ENCODE measurements around the gene TBCCD1. TPM values are rescaled to one million over a fixed set of nuclear protein-coding genes. Genes with fewer than 3 reads are reported as not detected.

TBCCD1 gene
- polyA plus RNA-seq, 1 donor from 2014 or later = 13.4 TPM

- Histone ChIP-seq H3K4me3 (ENCODE audit: low read length) (no peak overlapping the region), H4K20me1 (ENCODE audit: insufficient read depth) (no peaks in the 10 kb centered on the region), H3K9me2 (ENCODE audit: insufficient read depth, low read length) (no peaks in the 10 kb centered on the region), H3K27me3 (ENCODE audit: insufficient read depth, low read depth, low read length) (no peaks in the 10 kb centered on the region), H2AFZ (ENCODE audit: low read depth, low read length) (no peak overlapping the region), H3F3A (ENCODE audit: insufficient read depth, low read length, poor library complexity, severe bottlenecking) (no peaks in the 10 kb centered on the region), H3K79me2 (replicated peaks; ENCODE audit: insufficient read depth, low read length) (no peaks in the 10 kb centered on the region), H3K36me3 (ENCODE audit: insufficient read depth, low read length) (no peaks in the 10 kb centered on the region), H3K9me3 (ENCODE audit: low read length) (no peaks in the 10 kb centered on the region), H3K4me2 (ENCODE audit: low read length) (no peak overlapping the region), H3K9ac (ENCODE audit: low read length) (no peak overlapping the region), H3K27ac (ENCODE audit: low read length) (no peak overlapping the region)
- TF ChIP-seq RAD21 (conservative IDR thresholded peaks at IDR 0.05) (no peak), SMC3 (conservative IDR thresholded peaks at IDR 0.05; ENCODE audit: poor library complexity) (no peak), MXI1 (conservative IDR thresholded peaks at IDR 0.05; ENCODE audit: poor library complexity, severe bottlenecking) (no peak), TAF1 (IDR thresholded peaks at IDR 0.05; ENCODE audit: low read depth) (no peak), EP300 (conservative IDR thresholded peaks at IDR 0.05; ENCODE audit: poor library complexity, severe bottlenecking) (no peak), EZH2 (IDR thresholded peaks at IDR 0.05; ENCODE audit: borderline replicate concordance, insufficient read depth, low read length, poor library complexity, severe bottlenecking) (no peak), REST (IDR thresholded peaks at IDR 0.05; ENCODE audit: borderline replicate concordance) (no peak), POLR2AphosphoS5 (IDR thresholded peaks at IDR 0.05) (no peak), CTCF (IDR thresholded peaks at IDR 0.05; ENCODE audit: poor library complexity, severe bottlenecking) (no peak)
Observed at GRCh38 chr3:186497608-186498007, 69.5 kb downstream of the TBCCD1 start.

GRCh38 chr3:186496635-186497034 lies 70.5 kb downstream of the TBCCD1 start:
- Histone ChIP-seq H3K36me3 (ENCODE audit: insufficient read depth, low read length) (no peaks in the 10 kb centered on the region), H2AFZ (ENCODE audit: low read depth, low read length) (no peak overlapping the region), H3K9me3 (ENCODE audit: low read length) (no peaks in the 10 kb centered on the region), H3K9ac (ENCODE audit: low read length) (no peak overlapping the region), H3K9me2 (ENCODE audit: insufficient read depth, low read length) (no peaks in the 10 kb centered on the region), H3K4me2 (ENCODE audit: low read length) (no peak overlapping the region), H4K20me1 (ENCODE audit: insufficient read depth) (no peaks in the 10 kb centered on the region), H3K4me3 (ENCODE audit: low read length) (no peak overlapping the region), H3K27ac (ENCODE audit: low read length) (no peak overlapping the region), H3K79me2 (replicated peaks; ENCODE audit: insufficient read depth, low read length) (no peaks in the 10 kb centered on the region), H3F3A (ENCODE audit: insufficient read depth, low read length, poor library complexity, severe bottlenecking) (no peaks in the 10 kb centered on the region), H3K27me3 (ENCODE audit: insufficient read depth, low read depth, low read length) (no peaks in the 10 kb centered on the region)
- no peak for TF ChIP-seq SMC3 (conservative IDR thresholded peaks at IDR 0.05; ENCODE audit: poor library complexity)
- no peak for TF ChIP-seq POLR2AphosphoS5 (IDR thresholded peaks at IDR 0.05)
- no peak for TF ChIP-seq EZH2 (IDR thresholded peaks at IDR 0.05; ENCODE audit: borderline replicate concordance, insufficient read depth, low read length, poor library complexity, severe bottlenecking)
- no peak for TF ChIP-seq MXI1 (conservative IDR thresholded peaks at IDR 0.05; ENCODE audit: poor library complexity, severe bottlenecking)
- no peak for TF ChIP-seq RAD21 (conservative IDR thresholded peaks at IDR 0.05)
- no peak for TF ChIP-seq TAF1 (IDR thresholded peaks at IDR 0.05; ENCODE audit: low read depth)
- TF ChIP-seq CTCF (IDR thresholded peaks at IDR 0.05; ENCODE audit: poor library complexity, severe bottlenecking) = no peak
- TF ChIP-seq REST (IDR thresholded peaks at IDR 0.05; ENCODE audit: borderline replicate concordance) = no peak
- no peak for TF ChIP-seq EP300 (conservative IDR thresholded peaks at IDR 0.05; ENCODE audit: poor library complexity, severe bottlenecking)

All from neural cell (in vitro differentiated cells).